GM21825 (cell line): Measurements from ENCODE around the gene NT5DC1.

ENCODE experiments used
- ATAC-seq: cut with Tn5 transposase; IDR thresholded peaks from one replicate; pipeline ENCODE4 v1.9.1; 2021; ENCODE audit warnings: mild to moderate bottlenecking, moderate library complexity; ENCODE audit not compliant: unreplicated experiment

The NT5DC1 gene

DNA sequence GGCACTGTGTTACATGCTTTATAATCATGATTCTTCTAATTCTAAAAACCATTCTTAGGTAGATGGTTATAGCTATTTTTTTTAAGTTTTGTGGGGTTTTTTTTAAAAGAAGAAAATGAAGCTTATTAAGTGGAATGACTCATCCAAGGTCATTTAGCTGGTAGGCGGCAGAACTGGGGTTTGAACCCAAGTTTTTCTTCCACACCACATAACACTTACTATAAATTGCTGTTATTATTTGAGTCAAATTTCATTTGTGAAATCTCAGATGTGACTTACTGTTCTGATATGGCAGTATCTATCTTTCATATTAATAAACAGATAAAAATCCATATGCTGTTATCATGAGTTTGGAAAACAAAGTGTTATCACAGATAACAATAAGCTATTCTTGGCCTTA is 35.7 kb downstream of the NT5DC1 start:
- no peak for ATAC-seq

DNA sequence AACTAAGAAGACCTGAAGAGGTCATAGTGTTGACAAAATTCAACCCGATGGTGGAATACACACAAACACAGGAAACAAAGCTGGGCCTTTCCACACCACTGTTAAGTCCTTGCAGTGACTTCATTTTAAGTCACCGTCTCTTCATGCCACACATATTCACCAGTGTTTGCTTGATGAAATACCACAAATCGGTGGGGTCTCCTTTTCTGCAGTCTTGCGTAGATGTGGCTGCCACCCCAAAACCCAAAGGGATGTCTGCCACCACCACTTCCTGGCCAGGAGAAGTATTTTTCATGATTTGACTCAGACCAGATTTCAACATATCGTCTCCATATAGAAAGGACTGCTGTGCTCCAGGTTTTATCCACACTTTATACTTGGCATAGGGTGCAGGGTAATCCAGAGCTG is 36.3 kb downstream of the NT5DC1 start:
- ATAC-seq = no peak

DNA sequence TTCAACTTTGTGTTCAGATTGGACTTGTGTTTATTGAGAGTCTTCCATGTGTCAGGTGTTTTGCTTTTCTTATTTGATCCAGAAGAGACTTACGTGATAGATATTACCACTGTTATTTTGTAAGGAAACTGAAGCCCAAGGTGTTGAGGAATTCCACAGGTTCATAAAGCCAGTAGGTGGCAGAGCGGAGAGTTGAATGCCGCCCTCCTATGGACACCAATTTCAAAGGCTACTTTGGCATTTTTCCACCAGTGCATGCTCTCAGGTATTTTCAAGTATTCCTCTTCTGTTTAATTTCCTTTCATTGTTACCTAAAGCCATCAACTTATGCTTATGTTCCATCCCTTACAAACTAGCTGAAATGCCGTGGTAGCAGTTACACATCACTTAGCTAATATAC is 39.3 kb downstream of the NT5DC1 start:
- ATAC-seq = no peak

DNA sequence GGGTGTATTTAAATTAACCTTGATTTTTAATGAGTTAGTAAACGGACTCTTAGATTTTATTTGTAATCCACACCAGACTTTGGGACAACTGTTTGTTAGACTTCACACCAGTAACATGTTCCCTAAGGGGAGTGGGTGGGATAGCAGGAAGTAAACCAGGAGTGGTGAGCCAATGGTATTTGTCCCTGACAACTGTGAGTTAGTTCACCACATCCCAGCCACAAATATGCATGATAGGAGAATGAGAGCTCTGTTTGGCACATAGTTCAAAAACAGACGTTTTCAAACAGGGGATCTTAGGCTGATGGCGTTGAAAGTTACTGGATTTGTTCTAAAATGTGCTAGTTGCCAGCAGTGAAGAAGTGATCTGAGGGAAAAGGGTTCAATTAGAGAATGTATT is 44.0 kb downstream of the NT5DC1 start:
- no peak for ATAC-seq

DNA sequence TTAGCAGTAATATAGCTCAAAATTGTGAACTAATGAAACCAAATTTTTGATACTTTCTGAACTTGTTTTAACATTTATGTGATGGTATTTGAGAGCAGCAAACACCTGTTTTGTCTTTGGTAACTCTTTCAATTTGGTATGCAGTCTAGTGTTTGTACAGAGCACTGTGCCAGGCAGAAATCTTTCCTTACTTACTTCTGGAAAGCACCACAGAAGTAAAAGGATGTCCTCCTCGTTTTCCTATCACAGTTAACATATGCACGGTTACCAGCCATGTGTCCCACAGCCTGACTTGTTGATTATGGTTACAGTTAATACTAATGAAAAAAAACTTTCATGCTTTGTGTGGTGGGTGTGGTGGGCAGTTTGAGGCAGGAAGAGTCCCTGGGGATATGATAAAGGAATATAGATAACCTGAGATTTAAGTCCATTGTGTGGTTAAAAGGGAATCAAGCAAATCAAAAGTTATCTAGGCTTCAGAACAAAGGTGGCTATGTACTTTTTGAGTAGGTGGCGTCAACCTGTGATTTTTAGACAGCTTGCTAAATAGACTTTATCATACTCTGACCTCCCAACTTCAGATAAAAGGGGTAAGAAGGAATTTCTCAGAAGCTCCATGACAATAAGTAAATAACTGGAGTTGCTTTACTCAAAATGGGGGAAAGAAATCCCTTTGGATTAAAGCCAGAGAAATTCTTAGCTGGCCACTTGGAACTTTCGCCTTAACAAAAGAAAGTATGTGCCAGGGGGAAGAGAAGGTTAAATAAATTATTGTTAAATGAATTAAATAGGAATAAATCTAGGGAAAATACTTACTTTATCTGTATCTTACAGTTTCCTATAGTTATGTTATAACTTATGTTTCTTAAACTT is 45.4 kb downstream of the NT5DC1 start:
- ATAC-seq = no peak

DNA sequence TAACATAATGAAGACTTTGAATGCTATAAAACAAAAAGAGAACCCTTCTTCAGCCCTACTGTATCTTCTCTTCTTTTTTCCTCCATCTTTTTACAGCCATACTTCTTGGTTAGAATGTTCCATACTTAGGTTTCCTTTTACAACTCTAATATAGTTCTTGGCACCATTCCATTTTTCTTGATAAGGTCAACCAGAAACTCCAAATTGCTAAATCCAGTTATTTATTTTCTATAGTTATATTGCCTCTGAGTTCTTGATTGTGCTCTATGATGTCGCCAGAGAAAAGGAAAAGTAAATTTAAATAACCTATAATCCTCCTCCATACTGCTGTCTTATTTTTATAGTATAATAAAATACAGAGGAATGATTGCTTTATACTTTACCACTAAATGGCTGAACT is 52.0 kb downstream of the NT5DC1 start:
- no peak for ATAC-seq

DNA sequence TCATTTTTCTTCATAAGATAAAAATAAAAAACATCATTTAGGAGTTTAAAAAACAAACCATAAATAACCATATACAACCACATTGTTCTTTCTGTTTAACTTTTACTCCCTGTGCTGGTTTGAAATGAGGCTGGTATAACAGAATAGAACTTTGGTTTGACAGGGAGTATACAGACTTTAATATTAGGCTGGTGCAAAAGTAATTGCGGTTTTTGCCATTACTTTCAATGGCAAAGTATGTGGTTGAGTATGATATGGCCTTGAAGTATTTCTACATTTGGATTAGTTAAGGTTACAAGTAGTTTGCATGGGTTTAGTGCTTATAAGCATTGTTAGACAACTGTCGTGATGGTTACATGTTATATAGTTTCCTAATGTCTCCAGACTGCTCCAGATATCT is 54.2 kb downstream of the NT5DC1 start:
- no peak for ATAC-seq

DNA sequence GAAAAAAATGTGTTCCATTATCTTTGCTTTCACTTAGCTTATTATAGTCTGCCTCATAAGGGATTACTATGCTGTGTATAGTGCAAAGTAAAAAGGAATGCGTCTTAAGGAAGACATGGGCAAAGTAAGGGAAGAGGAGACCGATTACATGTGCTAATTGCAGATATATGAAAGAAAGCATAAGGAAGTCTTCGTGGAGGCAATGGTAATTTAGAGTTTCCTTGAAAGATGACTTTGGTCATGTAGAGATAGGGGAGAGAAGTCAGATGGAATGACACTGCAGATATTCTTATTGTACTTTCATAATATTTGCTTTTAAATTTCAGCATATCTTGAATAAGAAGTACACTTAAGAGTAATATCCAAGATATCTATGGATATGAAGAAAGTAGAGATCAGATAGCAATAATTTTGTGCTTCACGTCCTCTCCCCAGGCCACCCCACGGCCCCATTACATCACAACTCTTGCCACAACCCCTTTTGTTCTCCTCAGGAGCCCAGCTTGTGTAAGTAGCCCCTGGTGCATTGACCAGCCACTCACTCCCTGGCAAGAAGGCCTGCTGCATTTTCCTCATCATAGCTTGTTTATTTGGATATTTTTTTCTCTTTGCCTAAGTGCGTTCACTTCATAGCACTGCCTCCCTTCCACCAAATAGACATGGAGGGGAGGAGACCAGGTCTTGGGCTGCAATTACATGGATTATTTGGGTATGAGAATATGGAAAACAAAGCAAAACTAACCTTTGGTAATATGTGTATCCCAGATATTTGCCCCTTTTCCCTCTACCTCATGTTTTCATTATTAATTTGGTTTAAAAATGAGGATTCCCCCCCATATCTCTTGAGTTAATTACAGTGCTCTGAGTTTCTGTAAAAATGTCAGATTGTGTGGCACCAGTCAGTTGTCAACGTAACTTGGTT is 56.0 kb downstream of the NT5DC1 start:
- ATAC-seq = no peak

DNA sequence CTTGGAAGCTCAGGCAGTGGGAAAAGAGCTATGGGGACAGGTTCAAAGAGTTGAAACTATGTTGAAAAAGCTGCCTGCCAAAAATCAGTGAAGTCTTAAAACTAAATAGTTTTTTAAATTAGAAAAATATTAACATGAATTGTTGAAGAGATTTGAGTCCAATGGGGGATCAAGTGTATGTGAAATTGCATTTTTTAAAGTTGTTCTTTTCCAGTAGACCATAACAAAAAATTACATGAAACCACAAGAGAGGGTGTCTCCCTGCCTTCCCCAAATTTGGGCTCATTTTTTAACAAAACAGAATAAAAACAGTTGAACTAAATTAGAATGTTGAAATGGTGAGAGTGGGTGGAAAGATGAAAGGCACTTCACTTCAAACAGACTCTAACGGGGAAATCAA is 56.7 kb downstream of the NT5DC1 start:
- no peak for ATAC-seq

DNA sequence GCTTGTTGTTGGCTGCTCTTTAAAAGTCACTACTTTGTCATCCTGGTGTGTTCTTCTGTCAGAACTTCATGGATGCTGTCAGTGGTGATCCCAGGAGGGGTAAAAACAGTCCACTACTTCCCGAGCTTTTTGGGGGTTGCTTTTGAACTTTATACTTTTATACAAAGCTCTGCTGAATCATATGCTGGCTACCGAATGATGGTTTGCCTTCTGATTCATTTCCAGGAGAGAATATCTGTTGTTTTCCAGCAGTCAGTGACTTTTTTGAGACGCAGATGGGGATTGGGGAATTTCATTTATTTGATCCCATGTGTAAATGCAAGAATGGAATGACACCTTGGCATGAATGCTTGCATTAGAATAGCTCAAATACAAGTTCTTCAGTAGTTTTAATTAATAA is 58.0 kb downstream of the NT5DC1 start:
- no peak for ATAC-seq

DNA sequence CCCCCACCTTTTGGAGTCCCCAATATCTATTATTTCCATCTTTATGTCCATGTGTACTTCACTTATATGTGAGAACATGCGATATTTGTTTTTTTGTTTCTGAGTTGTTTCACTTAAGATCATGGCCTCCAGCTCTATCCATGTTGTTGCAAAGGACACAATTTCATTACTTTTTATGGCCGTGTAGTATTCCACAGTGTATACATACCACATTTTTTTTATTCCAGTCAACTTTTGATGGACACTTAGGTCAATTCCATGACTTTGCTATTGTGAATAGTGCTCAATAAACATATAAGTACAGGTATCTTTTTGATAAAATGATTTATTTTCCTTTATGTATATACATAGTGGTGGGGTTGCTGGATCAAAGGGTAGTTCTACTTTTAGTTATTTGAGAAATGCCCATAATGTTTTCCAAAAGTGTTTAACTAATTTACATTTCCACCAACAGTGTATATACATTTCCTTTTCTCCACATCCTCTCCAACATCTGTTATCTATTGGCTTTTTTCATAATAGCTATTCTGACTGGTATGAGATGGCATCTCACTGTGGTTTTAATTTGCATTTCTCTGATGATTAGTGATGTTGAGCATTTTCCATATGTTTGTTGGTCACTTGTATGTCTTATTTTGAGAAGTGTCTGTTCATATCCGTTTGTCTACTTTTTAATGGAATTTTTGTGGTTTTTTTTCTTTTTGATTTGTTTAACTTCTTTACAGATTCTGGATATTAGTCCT is 59.3 kb downstream of the NT5DC1 start:
- ATAC-seq = no peak

DNA sequence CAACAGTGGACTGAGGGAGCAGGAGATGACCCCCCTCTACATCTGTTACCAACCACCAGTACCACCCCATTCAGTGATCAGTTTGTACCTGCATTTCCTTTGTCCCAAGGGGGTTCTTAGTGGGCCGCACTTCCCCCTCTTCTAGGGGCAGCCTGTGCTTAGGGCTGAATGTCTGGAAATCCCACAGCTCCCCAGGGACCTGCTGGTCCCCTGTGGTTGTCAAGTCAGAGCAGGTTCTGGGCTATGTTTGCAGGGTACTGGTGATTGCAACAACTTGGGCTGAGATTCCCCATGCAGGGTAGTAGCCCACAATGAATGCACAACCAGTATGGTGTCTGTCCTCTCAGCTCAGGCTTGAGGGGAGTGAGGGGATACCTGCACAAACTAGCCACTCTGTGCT is 64.9 kb downstream of the NT5DC1 start:
- peak; percentile 89 for ATAC-seq

DNA sequence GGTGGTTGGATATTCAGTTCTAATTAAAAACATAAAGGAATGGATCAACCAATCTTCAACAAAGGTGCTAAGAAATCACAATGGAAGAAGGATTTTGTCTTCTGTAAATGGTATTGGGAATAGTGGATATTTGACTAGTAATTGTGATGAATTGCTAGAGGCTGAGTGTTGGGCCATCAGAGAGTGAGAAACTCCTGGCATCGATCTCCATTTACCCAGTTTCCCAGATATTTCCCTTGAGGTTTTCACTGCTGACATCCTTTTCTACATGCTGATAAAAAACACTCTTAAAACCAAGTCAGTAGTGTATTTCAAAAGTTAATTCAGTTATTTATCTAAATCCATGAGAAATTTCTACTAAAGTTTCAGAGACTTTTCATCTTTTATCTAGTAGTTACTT is 65.7 kb downstream of the NT5DC1 start:
- no peak for ATAC-seq

DNA sequence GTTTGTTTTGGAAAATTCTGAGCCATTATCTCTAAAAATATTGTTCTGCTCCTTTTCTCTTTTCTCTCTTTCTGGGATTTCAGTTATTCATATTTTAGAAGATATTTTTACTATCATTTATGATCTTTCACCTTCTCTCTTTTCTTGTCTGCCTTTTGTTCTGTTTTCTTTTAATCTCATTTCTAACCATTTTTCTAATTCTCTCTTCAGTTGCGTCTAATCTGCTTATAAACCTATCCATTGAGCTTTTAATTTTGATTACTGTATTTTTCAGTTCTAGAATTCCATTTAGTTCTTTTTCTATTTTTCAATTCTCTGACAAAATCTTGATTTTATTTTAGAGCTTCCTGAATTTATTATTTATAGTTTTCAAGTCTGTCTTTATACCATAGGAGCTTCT is 67.5 kb downstream of the NT5DC1 start:
- no peak for ATAC-seq

DNA sequence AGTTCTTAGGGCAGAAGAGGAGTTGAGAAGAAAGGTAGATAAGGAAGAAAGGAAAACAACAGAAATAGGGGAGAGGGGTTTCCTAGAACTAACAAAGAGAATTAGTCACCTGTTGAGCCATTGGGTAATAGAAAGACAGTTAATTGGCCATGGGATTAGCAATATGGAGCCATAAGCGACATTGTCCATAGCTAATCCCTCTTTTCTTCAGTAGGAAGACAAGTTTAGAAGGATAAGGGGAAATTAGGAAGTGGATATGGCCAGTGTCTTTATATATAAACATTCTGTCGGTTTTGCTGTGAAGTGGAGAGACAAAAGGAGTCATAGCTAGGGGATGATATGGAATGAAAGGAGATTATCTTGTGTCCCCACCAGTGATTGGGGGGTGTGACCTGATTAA is 69.2 kb downstream of the NT5DC1 start:
- no peak for ATAC-seq

DNA sequence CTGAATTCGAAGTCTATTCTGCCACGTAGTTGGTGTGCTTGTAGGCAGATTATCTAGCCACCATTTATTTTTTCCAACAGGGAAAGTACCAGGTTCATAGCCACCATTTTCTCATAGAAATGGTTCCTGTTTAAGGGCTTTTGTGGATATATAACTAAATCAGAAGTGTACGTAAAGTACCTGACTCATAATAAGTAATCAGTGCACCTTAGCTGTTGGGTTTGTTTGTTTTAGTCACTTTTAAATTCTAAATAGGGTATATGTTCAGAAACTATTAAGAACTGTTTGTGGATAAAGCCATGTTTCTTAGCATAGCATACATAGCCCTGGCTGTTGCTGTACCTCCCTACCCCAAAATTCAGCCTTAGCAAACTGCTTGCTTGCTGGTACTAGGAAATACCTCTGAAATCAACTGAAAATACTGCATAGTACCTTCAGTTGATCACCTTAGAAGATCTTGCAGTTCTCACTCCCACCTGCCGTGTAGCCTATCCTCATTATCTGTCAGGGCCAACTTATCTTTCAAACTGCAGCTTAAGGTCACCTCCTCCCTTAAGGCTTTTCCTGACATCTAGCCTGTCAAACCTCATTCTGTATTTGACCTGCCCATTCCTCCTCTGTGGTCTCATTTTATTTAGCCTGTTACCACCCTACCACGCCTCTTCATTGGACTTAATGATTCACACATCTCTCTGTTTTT is 69.9 kb downstream of the NT5DC1 start:
- ATAC-seq = no peak

DNA sequence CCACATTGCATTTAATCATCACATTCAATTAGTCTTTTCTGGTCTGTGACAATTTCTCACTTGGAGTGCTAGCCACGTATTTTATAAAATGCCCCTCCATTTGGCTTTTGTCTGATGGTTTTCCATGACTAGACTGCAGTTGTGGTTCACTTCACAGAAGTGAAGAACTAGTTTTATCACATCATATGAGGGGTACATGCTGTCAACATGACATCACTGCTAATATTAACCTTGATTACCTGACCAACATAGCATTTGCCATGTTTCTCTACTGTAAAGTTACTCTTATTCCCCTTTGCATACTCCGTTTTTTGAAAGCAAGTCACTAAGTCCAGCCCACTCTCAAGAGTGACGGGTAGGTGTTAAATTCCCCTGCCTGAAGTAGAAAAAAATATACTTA is 73.3 kb downstream of the NT5DC1 start:
- ATAC-seq = no peak

DNA sequence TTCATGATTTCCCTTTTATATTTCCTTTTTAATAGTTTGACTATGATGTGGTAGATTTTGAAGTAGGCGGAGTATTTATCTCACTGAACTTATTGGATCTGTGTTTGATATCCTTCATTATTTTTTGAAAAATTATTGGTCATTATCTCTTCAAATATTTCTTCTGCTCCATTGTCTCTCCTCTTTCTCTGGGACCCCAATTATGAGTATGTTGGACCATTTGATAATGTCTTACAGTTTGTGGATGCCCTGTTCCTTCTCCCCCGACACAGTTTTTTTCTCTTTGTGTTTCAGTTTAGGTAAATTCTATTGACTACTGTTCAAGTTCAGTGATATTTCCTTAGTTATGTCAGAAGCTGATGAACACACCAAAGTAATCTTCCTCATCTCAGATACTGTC is 74.7 kb downstream of the NT5DC1 start:
- ATAC-seq = no peak

DNA sequence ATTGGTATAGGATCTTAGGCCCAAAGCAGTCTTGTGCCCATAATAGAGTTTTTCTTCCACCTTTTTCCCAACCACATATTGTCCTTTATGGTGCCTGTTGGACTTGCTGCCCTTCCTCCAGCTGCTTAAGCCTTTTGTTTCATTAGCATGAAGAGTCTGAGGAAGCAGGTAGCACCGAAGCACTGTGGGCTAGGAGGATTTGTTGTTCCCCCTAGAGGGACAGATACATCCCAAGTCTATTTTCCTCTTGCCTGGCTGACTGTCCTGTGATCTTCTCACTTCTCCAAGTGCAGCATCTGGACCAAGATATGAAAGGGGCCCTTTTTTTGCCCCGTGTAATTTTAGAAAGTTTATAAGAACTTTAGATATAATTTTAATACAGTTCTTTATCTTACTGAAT is 75.9 kb downstream of the NT5DC1 start:
- no peak for ATAC-seq

DNA sequence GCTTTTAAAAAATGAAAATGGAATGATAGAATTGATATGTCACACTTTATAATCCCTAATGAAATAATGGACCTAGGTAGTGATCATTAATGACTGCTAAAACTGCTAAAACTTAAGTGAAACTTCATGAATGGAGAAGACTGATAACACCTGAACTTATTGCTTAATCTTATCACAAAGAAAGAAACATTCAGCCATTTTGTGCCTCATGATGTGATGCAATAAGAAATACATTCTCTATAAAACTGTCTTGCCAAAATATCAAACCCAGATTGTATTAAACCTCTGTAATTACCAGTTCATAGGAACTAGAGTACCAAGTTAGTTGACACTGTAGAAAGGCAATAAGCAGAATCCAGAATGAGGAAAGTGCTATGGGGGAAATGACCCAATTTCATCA is 79.7 kb downstream of the NT5DC1 start:
- no peak for ATAC-seq

DNA sequence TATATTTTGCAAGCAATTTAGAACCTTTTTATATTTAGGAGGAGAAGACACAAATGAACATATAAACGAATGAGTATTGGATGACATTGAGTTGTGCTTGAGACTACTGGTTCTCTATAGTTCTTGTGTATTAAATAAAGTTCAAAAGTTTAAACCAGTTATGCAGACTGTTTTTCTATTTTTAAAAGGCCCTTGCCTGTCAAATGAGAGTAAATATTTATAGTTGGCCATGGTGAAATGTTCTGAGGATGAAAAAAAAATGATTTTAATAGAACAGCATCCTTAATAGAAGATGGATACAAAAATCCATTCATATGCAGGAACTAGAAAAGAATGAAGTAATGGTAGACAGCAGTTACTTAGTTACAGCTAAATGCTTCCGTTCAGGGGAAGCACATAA is 88.8 kb downstream of the NT5DC1 start:
- no peak for ATAC-seq
